ENCODE measurements around the gene SCTR.

The SCTR gene

DNA sequence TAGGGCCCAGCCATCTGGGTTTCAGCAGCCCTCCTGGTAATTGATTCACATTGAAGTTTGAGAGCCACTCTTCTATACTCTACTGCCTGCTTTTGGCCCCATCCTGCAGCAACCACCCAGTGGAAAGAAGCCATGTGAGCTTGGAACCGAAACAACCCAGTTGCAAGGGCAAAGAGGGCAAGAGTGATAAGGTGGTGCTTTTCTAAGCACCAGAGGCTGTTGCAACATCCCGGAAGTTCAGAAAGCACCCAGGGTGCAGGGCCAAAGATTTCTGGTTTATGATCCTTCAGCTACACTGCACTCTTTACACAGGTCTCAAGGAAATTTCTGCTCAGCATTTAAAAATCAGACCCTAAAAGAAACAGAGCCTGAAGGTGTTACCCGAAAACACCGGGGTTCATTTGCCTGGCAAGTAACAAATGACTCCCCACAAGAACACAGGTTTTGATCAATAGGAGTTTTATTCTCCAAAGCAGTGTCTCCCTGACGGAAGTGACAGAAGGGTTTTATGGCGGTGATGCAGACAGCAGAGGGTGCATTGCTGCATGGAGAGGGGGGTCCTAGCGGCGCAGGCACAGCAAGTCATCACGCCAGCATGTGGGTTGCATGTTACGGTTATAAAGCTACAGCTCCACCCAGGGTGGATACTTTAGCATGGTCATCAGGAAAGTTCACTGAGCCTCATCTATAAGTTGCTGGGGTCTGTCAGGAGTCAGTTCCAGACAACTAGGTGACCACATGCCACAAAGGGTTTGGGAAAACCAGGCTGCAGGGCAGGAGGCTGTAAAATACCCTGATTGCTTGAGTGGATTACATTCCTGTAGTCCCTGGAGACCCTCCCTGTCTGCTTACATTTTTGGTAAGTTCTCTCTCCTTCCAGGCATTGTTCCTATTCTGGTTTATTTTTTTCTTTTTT, 121.4 kb downstream of the SCTR start:
- no peak for DNase-seq

DNA sequence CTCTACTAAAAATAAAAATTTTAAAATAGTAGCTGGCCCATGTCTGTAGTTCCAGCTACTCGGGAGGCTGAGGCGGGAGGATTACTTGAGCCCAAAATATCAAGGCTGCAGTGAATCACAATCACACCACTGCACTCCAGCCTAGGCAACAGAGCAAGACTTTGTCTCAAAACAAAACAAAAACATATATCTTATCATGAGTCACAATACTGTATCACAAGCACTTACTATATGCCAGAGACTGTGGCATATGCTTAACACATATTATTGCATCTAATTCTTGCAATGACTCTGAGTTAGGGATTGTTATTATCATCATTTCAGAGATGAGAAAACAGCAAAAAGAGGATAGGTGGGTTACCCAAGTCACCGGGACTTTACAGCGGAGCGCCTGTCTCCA, 122.2 kb downstream of the SCTR start:
- no peak for DNase-seq

DNA sequence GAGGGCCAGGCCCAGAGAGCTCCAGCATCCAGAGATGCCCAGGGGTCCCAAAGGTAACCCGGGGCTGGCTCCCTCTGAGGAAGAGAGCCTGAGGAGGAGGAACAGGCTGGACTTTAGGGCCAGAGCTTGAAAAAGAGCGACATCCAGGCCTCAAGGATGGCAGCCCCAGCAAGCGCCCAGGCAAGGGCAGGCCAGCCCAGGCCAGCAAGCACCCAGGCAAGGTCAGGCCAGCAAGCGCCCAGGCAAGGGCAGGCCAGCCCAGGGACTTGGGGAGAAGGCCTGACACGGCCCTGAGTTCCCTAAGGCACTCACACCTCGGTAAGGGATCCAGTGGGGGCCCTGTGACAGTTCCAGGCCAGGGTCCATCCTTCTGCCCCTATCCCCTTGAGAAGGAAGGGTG, 127.1 kb downstream of the SCTR start:
- DNase-seq = no peak

DNA sequence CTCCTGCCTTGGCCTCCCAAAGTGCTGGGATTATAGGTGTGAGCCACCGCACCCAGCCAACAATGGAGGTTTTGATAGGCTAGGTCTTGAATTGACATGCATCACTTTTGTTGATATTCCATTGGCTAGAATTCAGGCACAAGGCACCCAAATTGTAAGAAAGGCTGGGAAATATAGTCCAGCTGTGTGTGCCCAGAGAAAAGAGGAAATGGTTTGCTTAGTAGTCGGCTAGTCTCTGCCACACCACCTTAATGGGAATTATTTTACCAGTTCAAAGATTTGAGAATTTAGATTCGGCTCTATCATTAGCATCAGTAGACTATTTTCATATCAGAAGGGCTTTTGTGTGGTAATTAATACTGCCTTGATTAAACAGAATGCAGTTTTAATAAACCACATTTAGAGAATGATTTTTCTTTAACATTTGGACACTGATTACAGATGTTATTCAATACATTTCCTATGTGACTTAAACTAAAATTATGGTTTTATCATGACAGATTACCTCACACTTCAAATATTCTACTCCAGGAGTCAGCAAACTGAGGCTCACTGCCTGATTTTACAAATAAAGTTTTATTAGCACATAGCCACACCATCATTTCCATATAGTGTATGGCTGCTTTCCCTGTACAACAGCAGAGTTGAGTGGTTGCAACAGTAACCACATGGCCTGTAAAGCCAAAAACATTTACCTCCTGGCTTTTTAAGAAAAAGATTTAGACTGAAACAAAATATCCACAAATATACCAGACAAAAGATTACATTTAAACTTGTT, 130.1 kb downstream of the SCTR start:
- no peak for DNase-seq

Data from activated naive CD4-positive, alpha-beta T cell (primary cell).